Measurements from ENCODE around the gene KLRC3.

DNA sequence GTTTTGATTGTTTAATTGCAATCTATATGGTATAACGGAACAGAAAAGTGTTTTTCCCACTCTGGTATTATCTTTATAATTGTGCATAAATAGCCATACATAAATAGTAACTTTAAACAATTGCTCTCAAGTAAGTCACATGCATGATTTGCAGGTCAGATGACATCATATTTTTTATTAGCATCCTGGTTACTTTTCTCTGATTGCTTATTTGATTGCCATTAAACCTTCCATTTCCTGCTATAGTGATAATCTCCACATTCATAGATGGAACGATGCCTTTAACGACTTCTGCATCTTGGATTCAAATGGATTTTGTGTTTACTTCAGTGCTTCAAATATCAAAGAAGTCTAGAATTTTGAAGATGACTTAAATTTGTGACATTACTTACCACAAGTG, 27.1 kb downstream of the KLRC3 start:
- TF ChIP-seq CTCF (conservative IDR thresholded peaks at IDR 0.05; ENCODE audit: low read length): no peak
- no peak for TF ChIP-seq EZH2phosphoT487 (IDR thresholded peaks at IDR 0.05; ENCODE audit: borderline replicate concordance, low read depth, low read length)
